CD4-positive, CD25-positive, alpha-beta regulatory T cell (primary cell): Measurements from ENCODE around the gene ERAS. TPM values are rescaled to one million over a fixed set of nuclear protein-coding genes. Genes with fewer than 3 reads are reported as not detected.

Experiments
- ATAC-seq, 2 donors: fragments of 150-1000 bp; cut with Tn5 transposase; one replicate each; pipeline ENCODE4 v1.10.0; 2021; ENCODE audit warnings: low read depth in 2 of 2, moderate number of reproducible peaks in 2 of 2, moderate library complexity in 1 of 2
- DNase-seq, 3 donors: peaks; one replicate each; pipeline versions ENCODE4 v3.0.0 to v3.0.0-alpha.2; 2012 to 2022; ENCODE audit warnings: mixed read lengths in 1 of 3
- H3K27ac ChIP-seq: one replicate; pipeline ENCODE4 v1.7.0; 2013; ENCODE audit warnings: mild to moderate bottlenecking, low read length; ENCODE audit not compliant: insufficient read depth, poor library complexity, severe bottlenecking
- H3K27me3 ChIP-seq: one replicate; pipeline ENCODE4 v1.7.0; 2013; ENCODE audit warnings: low read length; ENCODE audit not compliant: control insufficient read depth, insufficient read depth
- H3K36me3 ChIP-seq: one replicate; pipeline ENCODE4 v1.7.0; 2013; ENCODE audit warnings: mild to moderate bottlenecking, low read length, moderate library complexity; ENCODE audit not compliant: control insufficient read depth, insufficient read depth
- H3K4me1 ChIP-seq: 2 replicates; pipeline ENCODE4 v1.7.0; 2013; ENCODE audit warnings: mild to moderate bottlenecking, low read length; ENCODE audit not compliant: insufficient read depth, control insufficient read depth, poor library complexity, severe bottlenecking
- H3K4me3 ChIP-seq: one replicate; pipeline ENCODE4 v1.7.0; 2013; ENCODE audit warnings: low read depth, mild to moderate bottlenecking, low read length, moderate library complexity
- H3K9me3 ChIP-seq, 2 experiments: 1 replicate in 1 of 2; 2 replicates in 1 of 2; pipeline ENCODE4 v1.7.0; 2013; ENCODE audit warnings: low read length in 2 of 2, mild to moderate bottlenecking in 1 of 2, moderate library complexity in 1 of 2; ENCODE audit not compliant: control insufficient read depth in 2 of 2
- H3K27ac Mint-ChIP-seq, 3 donors: one replicate each; pipeline ENCODE4 v1.8.0; 2020 to 2022; ENCODE audit warnings: mild to moderate bottlenecking in 3 of 3, mixed read lengths in 3 of 3, moderate library complexity in 2 of 3
- H3K27me3 Mint-ChIP-seq: one replicate; pipeline ENCODE4 v1.8.0; 2022; ENCODE audit warnings: mild to moderate bottlenecking, mixed read lengths
- H3K36me3 Mint-ChIP-seq: one replicate; pipeline ENCODE4 v1.8.0; 2020; ENCODE audit warnings: mixed read lengths
- H3K4me1 Mint-ChIP-seq, 4 donors: one replicate each; pipeline ENCODE4 v1.8.0; 2020 to 2022; ENCODE audit warnings: mixed read lengths in 4 of 4, mild to moderate bottlenecking in 1 of 4
- H3K4me3 Mint-ChIP-seq, 4 donors: one replicate each; pipeline ENCODE4 v1.8.0; 2020 to 2022; ENCODE audit warnings: mild to moderate bottlenecking in 4 of 4, mixed read lengths in 4 of 4, moderate library complexity in 3 of 4
- H3K9me3 Mint-ChIP-seq, 7 donors: one replicate each; pipeline ENCODE4 v1.8.0; 2020 to 2022; ENCODE audit warnings: mixed read lengths in 7 of 7, mild to moderate bottlenecking in 3 of 7, moderate library complexity in 2 of 7
- polyA plus RNA-seq, 4 donors: library from polyadenylated mRNA; unstranded; fragments of 300-500 nt; fragmentation: Illumina TruSeq; gene quantifications; one replicate each; pipeline ENCODE4 v1.2.3, GENCODE V29; 2021
- total RNA-seq: library from RNA; stranded (reverse); gene quantifications from one replicate; pipeline ENCODE4 v1.2.3, GENCODE V29; 2022

Gene ERAS
- total and polyA plus RNA-seq, 5 donors from 2014 or later, result not detected

GRCh38 chrX:48827654-48827968 is 1.3 kb downstream of the ERAS start:
- H3K27ac Mint-ChIP-seq, result no peak overlapping the region
- no peak overlapping the region for H3K4me3 ChIP-seq
- peaks cover 0 to 12% (median 3%) of the 10 kb centered on the region in 4 donors for H3K4me1 Mint-ChIP-seq
- H3K27ac ChIP-seq, result no peak overlapping the region
- peaks cover 0 to 2% (median 0%) of the 10 kb centered on the region in 7 donors for H3K9me3 Mint-ChIP-seq
- DNase-seq (no peak), ATAC-seq (no peak)
- H3K27me3 Mint-ChIP-seq, result peaks cover 39% of the 10 kb centered on the region
- H3K4me1 ChIP-seq, result no peaks in the 10 kb centered on the region
- peaks cover 2% of the 10 kb centered on the region for H3K27me3 ChIP-seq
- no peaks in the 10 kb centered on the region for H3K9me3 ChIP-seq
- peak overlapping the region in 2 of 4 donors; percentile 56 to 74 for H3K4me3 Mint-ChIP-seq
- H3K36me3 Mint-ChIP-seq, result no peaks in the 10 kb centered on the region
- no peaks in the 10 kb centered on the region for H3K36me3 ChIP-seq

- no peak for ATAC-seq
- Histone ChIP-seq H3K4me1 (no peaks in the 10 kb centered on the region), H3K27ac (no peak overlapping the region), H3K4me3 (no peak overlapping the region), H3K9me3 (no peaks in the 10 kb centered on the region), H3K27me3 (peaks cover 3% of the 10 kb centered on the region), H3K36me3 (no peaks in the 10 kb centered on the region)
- no peak for DNase-seq
- H3K36me3 Mint-ChIP-seq, result no peaks in the 10 kb centered on the region
- peaks cover 0 to 2% (median 0%) of the 10 kb centered on the region in 7 donors for H3K9me3 Mint-ChIP-seq
- H3K4me1 Mint-ChIP-seq, result peaks cover 0 to 20% (median 12%) of the 10 kb centered on the region in 4 donors
- H3K4me3 Mint-ChIP-seq, result no peak overlapping the region
- H3K27ac Mint-ChIP-seq, result no peak overlapping the region
- peaks cover 53% of the 10 kb centered on the region for H3K27me3 Mint-ChIP-seq
Measured at GRCh38 chrX:48829016-48829735, 2.9 kb downstream of the ERAS start.

GRCh38 chrX:48831136-48831908 is 5.0 kb downstream of the ERAS start:
- no peaks in the 10 kb centered on the region for H3K36me3 Mint-ChIP-seq
- ATAC-seq (no peak), DNase-seq (no peak)
- H3K27ac Mint-ChIP-seq, result no peak overlapping the region
- H3K27ac ChIP-seq, result no peak overlapping the region
- H3K4me3 Mint-ChIP-seq, result no peak overlapping the region
- H3K9me3 Mint-ChIP-seq, result peaks cover 0 to 2% (median 0%) of the 10 kb centered on the region in 7 donors
- no peak overlapping the region for H3K4me3 ChIP-seq
- H3K4me1 ChIP-seq, result peaks cover 4% of the 10 kb centered on the region
- peaks cover 65% of the 10 kb centered on the region for H3K27me3 Mint-ChIP-seq
- H3K4me1 Mint-ChIP-seq, result peaks cover 0 to 34% (median 18%) of the 10 kb centered on the region in 4 donors
- H3K36me3 ChIP-seq, result no peaks in the 10 kb centered on the region
- peaks cover 3% of the 10 kb centered on the region for H3K27me3 ChIP-seq
- no peaks in the 10 kb centered on the region for H3K9me3 ChIP-seq

GRCh38 chrX:48831909-48832291 is 5.6 kb downstream of the ERAS start:
- Histone ChIP-seq H3K27me3 (peaks cover 3% of the 10 kb centered on the region), H3K4me3 (no peak overlapping the region), H3K27ac (no peak overlapping the region), H3K9me3 (no peaks in the 10 kb centered on the region), H3K36me3 (no peaks in the 10 kb centered on the region), H3K4me1 (peaks cover 4% of the 10 kb centered on the region)
- Mint-ChIP-seq H3K36me3 (no peaks in the 10 kb centered on the region), H3K4me1 (peaks cover 0 to 38% (median 20%) of the 10 kb centered on the region in 4 donors), H3K27me3 (peaks cover 70% of the 10 kb centered on the region), H3K4me3 (no peak overlapping the region), H3K9me3 (peaks cover 0 to 2% (median 0%) of the 10 kb centered on the region in 7 donors), H3K27ac (no peak overlapping the region)
- DNase-seq, result no peak
- ATAC-seq, result no peak

- Histone ChIP-seq H3K27ac (no peak overlapping the region), H3K4me3 (no peak overlapping the region), H3K9me3 (no peaks in the 10 kb centered on the region), H3K4me1 (peaks cover 4% of the 10 kb centered on the region), H3K36me3 (no peaks in the 10 kb centered on the region), H3K27me3 (peaks cover 2% of the 10 kb centered on the region)
- H3K9me3 Mint-ChIP-seq, result no peaks in the 10 kb centered on the region
- ATAC-seq (no peak), DNase-seq (no peak)
- peaks cover 0 to 34% (median 17%) of the 10 kb centered on the region in 4 donors for H3K4me1 Mint-ChIP-seq
- H3K27me3 Mint-ChIP-seq, result peaks cover 55% of the 10 kb centered on the region
- no peak overlapping the region for H3K27ac Mint-ChIP-seq
- peak overlapping the region; percentile 2 to 43 (median 10) for H3K4me3 Mint-ChIP-seq
- H3K36me3 Mint-ChIP-seq, result no peaks in the 10 kb centered on the region
Measured at GRCh38 chrX:48833542-48834138, 7.3 kb downstream of the ERAS start.

- H3K4me1 Mint-ChIP-seq, result peaks cover 0 to 34% (median 17%) of the 10 kb centered on the region in 4 donors
- peak overlapping the region in 2 of 3 donors; percentile 15 to 89 for H3K27ac Mint-ChIP-seq
- no peak overlapping the region for H3K27ac ChIP-seq
- H3K9me3 ChIP-seq, result no peaks in the 10 kb centered on the region
- ATAC-seq (peak in 1 of 2 donors; percentile 34), DNase-seq (peak in 1 of 3 donors; percentile 26)
- H3K4me3 ChIP-seq, result peak overlapping the region; percentile 59
- peaks cover 2% of the 10 kb centered on the region for H3K27me3 ChIP-seq
- no peaks in the 10 kb centered on the region for H3K36me3 Mint-ChIP-seq
- H3K27me3 Mint-ChIP-seq, result peaks cover 49% of the 10 kb centered on the region
- no peaks in the 10 kb centered on the region for H3K36me3 ChIP-seq
- no peaks in the 10 kb centered on the region for H3K9me3 Mint-ChIP-seq
- peaks cover 4% of the 10 kb centered on the region for H3K4me1 ChIP-seq
- peak overlapping the region; percentile 55 to 90 (median 82) for H3K4me3 Mint-ChIP-seq
Measured at GRCh38 chrX:48834383-48834709, 8.0 kb downstream of the ERAS start.

- Mint-ChIP-seq H3K4me3 (peak within 1 kb of the TSS; percentile 72 to 90 (median 82)), H3K36me3 (no peaks in the 10 kb centered on the region), H3K27ac (peak within 1 kb of the TSS in 2 of 3 donors; percentile 15 to 89), H3K27me3 (peaks cover 39% of the 10 kb centered on the region), H3K4me1 (peaks cover 0 to 34% (median 17%) of the 10 kb centered on the region in 4 donors), H3K9me3 (no peaks in the 10 kb centered on the region)
- peaks cover 2% of the 10 kb centered on the region for H3K27me3 ChIP-seq
- peak within 1 kb of the TSS; percentile 59 for H3K4me3 ChIP-seq
- H3K36me3 ChIP-seq, result no peaks in the 10 kb centered on the region
- DNase-seq, result peak; percentile 18 to 37 (median 29)
- ATAC-seq, result peak in 1 of 2 donors; percentile 11
- no peaks in the 10 kb centered on the region for H3K9me3 ChIP-seq
- H3K27ac ChIP-seq, result no peak within 1 kb of the TSS
- peaks cover 4% of the 10 kb centered on the region for H3K4me1 ChIP-seq
Measured at GRCh38 chrX:48835524-48836329, 9.4 kb downstream of the ERAS start, which contains the start of gene PCSK1N. Gene PCSK1N (minus strand): TSS chrX:48835610. CDS start chrX:48835532, 78 bp downstream.
